HEK293T (cell line): Measurements from ENCODE around the gene TCTN3.

Source experiments
- BHLHE40 ChIP-seq: fragments of 450-650 bp; IDR thresholded peaks from 2 replicates; pipeline ENCODE4 v1.6.1; 2016; ENCODE audit warnings: mild to moderate bottlenecking, moderate library complexity, borderline replicate concordance
- FOXK2 ChIP-seq: fragments of 450-650 bp; IDR thresholded peaks from 2 replicates; pipeline ENCODE4 v1.6.1; 2016; ENCODE audit warnings: mild to moderate bottlenecking
- SUZ12 ChIP-seq: fragments of 450-650 bp; IDR thresholded peaks from 2 replicates; pipeline ENCODE4 v1.6.1; 2016; ENCODE audit warnings: mild to moderate bottlenecking
- TARDBP ChIP-seq: fragments of 450-650 bp; IDR thresholded peaks from 2 replicates; pipeline ENCODE4 v1.6.1; 2016

GRCh38 chr10:95644901-95645300, 48.8 kb downstream of the TCTN3 start:
- TF ChIP-seq BHLHE40: no peak
- TF ChIP-seq FOXK2: no peak
- no peak for TF ChIP-seq TARDBP
- no peak for TF ChIP-seq SUZ12
